HEK293 (cell line): ENCODE results near the gene RNASEH2C.

Source experiments
- CTCF ChIA-PET: fragments of 350-600 bp; formaldehyde crosslinking; extraction: SDS; loops from one replicate; lab custom pipeline; 2021; ENCODE audit warnings: antibody characterized with exemption; lab: Yijun Ruan, JAX
- POLR2A ChIA-PET: fragments of 300-600 bp; formaldehyde crosslinking; extraction: SDS; loops from one replicate; lab custom pipeline; 2020; ENCODE audit warnings: antibody characterized with exemption, inconsistent platforms; lab: Yijun Ruan, JAX
- H3K27ac ChIP-seq: fragments of 200-500 bp; sonication (Bioruptor generic); 2 replicates; pipeline ENCODE4 v1.5.1; 2014; ENCODE audit warnings: low read depth, low read length, control low read depth, inconsistent platforms; ENCODE audit errors: extremely low read depth
- H3K36me3 ChIP-seq, 2 experiments: fragments of 200-500 bp in 1 of 2; sonication (Bioruptor generic) in 1 of 2; 1 replicate in 1 of 2; 2 replicates in 1 of 2; pipeline ENCODE4 v1.5.1; 2014 to 2017; ENCODE audit warnings: inconsistent platforms in 2 of 2, low read length in 2 of 2; ENCODE audit not compliant: control insufficient read depth in 2 of 2, insufficient read depth in 1 of 2
- H3K4me1 ChIP-seq: fragments of 200-500 bp; sonication (Bioruptor generic); 2 replicates; pipeline ENCODE4 v1.5.1; 2014; ENCODE audit warnings: mild to moderate bottlenecking, low read length, inconsistent platforms; ENCODE audit not compliant: control insufficient read depth, insufficient read depth
- H3K4me3 ChIP-seq: 2 replicates; pipeline ENCODE4 v1.5.1; 2011; ENCODE audit warnings: low read depth, mild to moderate bottlenecking, control low read depth, low read length, moderate library complexity
- H3K9me3 ChIP-seq: fragments of 200-500 bp; sonication (Bioruptor generic); 2 replicates; pipeline ENCODE4 v1.5.1; 2014; ENCODE audit warnings: low read depth, low read length, inconsistent platforms; ENCODE audit not compliant: control insufficient read depth, insufficient read depth
- CTCF ChIP-seq: fragments of 450-650 bp; formaldehyde crosslinking; IDR thresholded peaks from 2 replicates; pipeline ENCODE4 v1.5.1; 2016; ENCODE audit warnings: missing biosample characterization, missing genetic modification characterization
- EGR2 ChIP-seq: fragments of 450-650 bp; formaldehyde crosslinking; IDR thresholded peaks from 2 replicates; pipeline ENCODE4 v1.5.1; 2016; ENCODE audit warnings: low read depth, missing biosample characterization, missing genetic modification characterization
- GLIS1 ChIP-seq: fragments of 450-650 bp; formaldehyde crosslinking; IDR thresholded peaks from 2 replicates; pipeline ENCODE4 v1.5.1; 2016; ENCODE audit warnings: missing biosample characterization, missing genetic modification characterization
- KLF10 ChIP-seq: fragments of 450-650 bp; IDR thresholded peaks from 2 replicates; pipeline ENCODE4 v1.5.1; 2018; ENCODE audit warnings: missing biosample characterization, mild to moderate bottlenecking, missing genetic modification characterization
- MZF1 ChIP-seq: fragments of 450-650 bp; formaldehyde crosslinking; IDR thresholded peaks from 2 replicates; pipeline ENCODE4 v1.5.1; 2017; ENCODE audit warnings: missing biosample characterization, missing genetic modification characterization, borderline replicate concordance
- REST ChIP-seq: fragments of 450-650 bp; formaldehyde crosslinking; IDR thresholded peaks from 2 replicates; pipeline ENCODE4 v1.5.1; 2016; ENCODE audit warnings: missing biosample characterization, missing genetic modification characterization
- SP3 ChIP-seq: fragments of 450-650 bp; formaldehyde crosslinking; IDR thresholded peaks from 2 replicates; pipeline ENCODE4 v1.5.1; 2016; ENCODE audit warnings: missing biosample characterization, missing genetic modification characterization
- ZFHX2 ChIP-seq: fragments of 450-650 bp; formaldehyde crosslinking; conservative IDR thresholded peaks from 2 replicates; pipeline ENCODE4 v1.5.1; 2016; ENCODE audit warnings: missing biosample characterization, missing genetic modification characterization
- ZFP3 ChIP-seq: fragments of 450-650 bp; formaldehyde crosslinking; IDR thresholded peaks from 2 replicates; pipeline ENCODE4 v1.5.1; 2016; ENCODE audit warnings: low read depth, missing biosample characterization, missing genetic modification characterization
- ZFP41 ChIP-seq: fragments of 450-650 bp; formaldehyde crosslinking; IDR thresholded peaks from 2 replicates; pipeline ENCODE4 v1.5.1; 2016; ENCODE audit warnings: missing biosample characterization, missing genetic modification characterization, borderline replicate concordance
- ZNF146 ChIP-seq: fragments of 450-650 bp; formaldehyde crosslinking; IDR thresholded peaks from 2 replicates; pipeline ENCODE4 v1.5.1; 2016; ENCODE audit warnings: missing biosample characterization, missing genetic modification characterization
- ZNF2 ChIP-seq: fragments of 450-650 bp; formaldehyde crosslinking; IDR thresholded peaks from 2 replicates; pipeline ENCODE4 v1.5.1; 2016; ENCODE audit warnings: missing biosample characterization, missing genetic modification characterization
- ZNF274 ChIP-seq, 2 experiments: fragments of 200-500 bp in 1 of 2; fragments of 450-650 bp in 1 of 2; sonication (Bioruptor generic) in 1 of 2; formaldehyde crosslinking in 1 of 2; IDR thresholded peaks; 2 replicates each; pipeline versions ENCODE4 v1.5.1 to v1.6.1; 2014 to 2016; ENCODE audit warnings: borderline replicate concordance in 1 of 2, inconsistent platforms in 1 of 2, low read length in 1 of 2, missing biosample characterization in 1 of 2, missing genetic modification characterization in 1 of 2
- ZNF366 ChIP-seq: fragments of 450-650 bp; formaldehyde crosslinking; conservative IDR thresholded peaks from 2 replicates; pipeline ENCODE4 v1.5.1; 2016; ENCODE audit warnings: missing biosample characterization, missing genetic modification characterization
- ZNF510 ChIP-seq: fragments of 450-650 bp; formaldehyde crosslinking; IDR thresholded peaks from 2 replicates; pipeline ENCODE4 v1.5.1; 2018; ENCODE audit warnings: mild to moderate bottlenecking, missing genetic modification characterization, missing biosample characterization; ENCODE audit not compliant: insufficient replicate concordance
- ZNF704 ChIP-seq: fragments of 450-650 bp; formaldehyde crosslinking; IDR thresholded peaks from 2 replicates; pipeline ENCODE4 v1.5.1; 2016; ENCODE audit warnings: missing biosample characterization, missing genetic modification characterization
- TF ChIP-seq, protein P1 (sequence below): fragments of 450-650 bp; formaldehyde crosslinking; IDR thresholded peaks from 2 replicates; pipeline ENCODE4 v1.5.1; 2016; ENCODE audit warnings: missing biosample characterization, missing genetic modification characterization, borderline replicate concordance
- TF ChIP-seq, protein P2 (sequence below): fragments of 450-650 bp; formaldehyde crosslinking; IDR thresholded peaks from 2 replicates; pipeline ENCODE4 v1.5.1; 2016; ENCODE audit warnings: missing biosample characterization, missing genetic modification characterization

Gene RNASEH2C

GRCh38 chr11:65719871-65720210 is 757 bp downstream of the RNASEH2C start (continued):
- TF ChIP-seq CTCF (tag by site-specific recombination), result no peak
- no peak for TF ChIP-seq ZNF274 (IDR thresholded peaks at IDR 0.05; ENCODE audit: low read length)
- no peak for TF ChIP-seq ZNF274 (tag by site-specific recombination; IDR thresholded peaks at IDR 0.05; ENCODE audit: borderline replicate concordance)
- no peak for TF ChIP-seq ZNF366 (tag by site-specific recombination)
- TF ChIP-seq ZFP41 (tag by site-specific recombination), result no peak
- no peak for TF ChIP-seq EGR2 (tag by site-specific recombination)
- peak; percentile 69 for TF ChIP-seq GLIS1 (tag by site-specific recombination)

- ChIA-PET CTCF (interaction anchor here (0.5 to 2.2 kb wide), 7 partner anchors 9 to 169 kb away, joined by 3 to 17 read pairs (median 4); partner anchors contain the start of gene FIBP), POLR2A (interaction anchor here (0.5 to 2.5 kb wide), 14 partner anchors 8 to 169 kb away, joined by 3 to 55 read pairs (median 5); partner anchors contain the start of genes AP5B1, FIBP, KAT5 and MUS81)
- H3K9me3 ChIP-seq, result no peaks in the 10 kb centered on the region
- H3K4me3 ChIP-seq, result peak overlapping the region; percentile 90
- TF ChIP-seq ZNF146 (tag by site-specific recombination), result no peak
- TF ChIP-seq ZFHX2 (tag by site-specific recombination), result no peak
- TF ChIP-seq ZNF510, result no peak
- TF ChIP-seq KLF10 (tag by site-specific recombination), result no peak
- TF ChIP-seq, protein P1, sequence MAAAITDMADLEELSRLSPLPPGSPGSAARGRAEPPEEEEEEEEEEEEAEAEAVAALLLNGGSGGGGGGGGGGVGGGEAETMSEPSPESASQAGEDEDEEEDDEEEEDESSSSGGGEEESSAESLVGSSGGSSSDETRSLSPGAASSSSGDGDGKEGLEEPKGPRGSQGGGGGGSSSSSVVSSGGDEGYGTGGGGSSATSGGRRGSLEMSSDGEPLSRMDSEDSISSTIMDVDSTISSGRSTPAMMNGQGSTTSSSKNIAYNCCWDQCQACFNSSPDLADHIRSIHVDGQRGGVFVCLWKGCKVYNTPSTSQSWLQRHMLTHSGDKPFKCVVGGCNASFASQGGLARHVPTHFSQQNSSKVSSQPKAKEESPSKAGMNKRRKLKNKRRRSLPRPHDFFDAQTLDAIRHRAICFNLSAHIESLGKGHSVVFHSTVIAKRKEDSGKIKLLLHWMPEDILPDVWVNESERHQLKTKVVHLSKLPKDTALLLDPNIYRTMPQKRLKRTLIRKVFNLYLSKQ (tag by site-specific recombination), result no peak
- no peak for TF ChIP-seq ZNF2 (tag by site-specific recombination)
- peak; percentile 78; the same call in 1 of the 2 replicates for TF ChIP-seq MZF1 (tag by site-specific recombination)
- TF ChIP-seq ZNF704 (tag by site-specific recombination), result no peak
- no peak overlapping the region for H3K27ac ChIP-seq
- H3K36me3 ChIP-seq, result peaks cover under 1 to 60% of the 10 kb centered on the region in 2 experiments; a peak in 2 of 3 replicates
- H3K4me1 ChIP-seq, result no peaks in the 10 kb centered on the region
Measured at GRCh38 chr11:65718964-65719492, 1.6 kb downstream of the RNASEH2C start.

DNA sequence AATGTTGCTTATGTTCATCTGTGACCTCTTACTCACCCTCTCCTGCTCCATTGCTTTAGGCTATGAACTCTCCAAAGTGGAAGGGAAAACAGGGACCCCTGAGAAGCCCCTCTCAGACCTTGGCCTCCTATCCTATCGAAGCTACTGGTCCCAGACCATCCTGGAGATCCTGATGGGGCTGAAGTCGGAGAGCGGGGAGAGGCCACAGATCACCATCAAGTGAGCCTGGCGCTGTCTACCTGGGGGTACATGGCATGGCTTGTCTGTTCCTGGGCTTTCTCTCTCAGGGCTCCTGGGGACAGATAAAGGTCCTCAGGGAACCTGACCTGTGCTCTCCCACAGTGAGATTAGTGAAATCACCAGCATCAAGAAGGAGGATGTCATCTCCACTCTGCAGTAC is 2.1 kb downstream of the RNASEH2C start:
- ChIA-PET POLR2A (interaction anchor here (1.5 to 2.5 kb wide), 2 partner anchors 133 to 142 kb away, joined by 5 to 21 read pairs; partner anchors contain the start of gene MUS81), CTCF (interaction anchor here (2.2 kb wide), 2 partner anchors 52 to 100 kb away, joined by 9 to 17 read pairs; no protein-coding TSS in a partner anchor)
- peaks cover 5 to 65% of the 10 kb centered on the region in 2 experiments; a peak in 2 of 3 replicates for H3K36me3 ChIP-seq
- H3K27ac ChIP-seq, result no peak overlapping the region
- no peaks in the 10 kb centered on the region for H3K4me1 ChIP-seq
- H3K9me3 ChIP-seq, result no peaks in the 10 kb centered on the region
- no peak overlapping the region for H3K4me3 ChIP-seq
- TF ChIP-seq, protein P2, sequence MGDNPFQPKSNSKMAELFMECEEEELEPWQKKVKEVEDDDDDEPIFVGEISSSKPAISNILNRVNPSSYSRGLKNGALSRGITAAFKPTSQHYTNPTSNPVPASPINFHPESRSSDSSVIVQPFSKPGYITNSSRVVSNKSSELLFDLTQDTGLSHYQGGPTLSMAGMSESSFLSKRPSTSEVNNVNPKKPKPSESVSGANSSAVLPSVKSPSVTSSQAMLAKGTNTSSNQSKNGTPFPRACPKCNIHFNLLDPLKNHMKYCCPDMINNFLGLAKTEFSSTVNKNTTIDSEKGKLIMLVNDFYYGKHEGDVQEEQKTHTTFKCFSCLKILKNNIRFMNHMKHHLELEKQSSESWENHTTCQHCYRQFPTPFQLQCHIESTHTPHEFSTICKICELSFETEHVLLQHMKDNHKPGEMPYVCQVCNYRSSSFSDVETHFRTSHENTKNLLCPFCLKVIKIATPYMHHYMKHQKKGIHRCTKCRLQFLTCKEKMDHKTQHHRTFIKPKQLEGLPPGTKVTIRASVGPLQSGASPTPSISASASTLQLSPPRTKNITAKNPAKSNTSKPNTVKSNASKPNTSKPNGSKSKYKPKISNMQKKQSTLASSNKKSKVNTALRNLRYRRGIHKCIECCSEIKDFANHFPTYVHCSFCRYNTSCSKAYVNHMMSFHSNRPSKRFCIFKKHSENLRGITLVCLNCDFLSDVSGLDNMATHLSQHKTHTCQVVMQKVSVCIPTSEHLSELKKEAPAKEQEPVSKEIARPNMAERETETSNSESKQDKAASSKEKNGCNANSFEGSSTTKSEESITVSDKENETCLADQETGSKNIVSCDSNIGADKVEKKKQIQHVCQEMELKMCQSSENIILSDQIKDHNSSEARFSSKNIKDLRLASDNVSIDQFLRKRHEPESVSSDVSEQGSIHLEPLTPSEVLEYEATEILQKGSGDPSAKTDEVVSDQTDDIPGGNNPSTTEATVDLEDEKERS (tag by site-specific recombination), result no peak
- TF ChIP-seq REST (no peak), KLF10 (tag by site-specific recombination) (no peak), ZFP3 (tag by site-specific recombination) (no peak), ZNF366 (tag by site-specific recombination) (no peak), SP3 (no peak)
